Right renal cortex interstitium (tissue), 3 donors: ENCODE results near the gene PAIP1. TPM values are rescaled to one million over a fixed set of nuclear protein-coding genes. Genes with fewer than 3 reads are reported as not detected.

ENCODE experiments used
- polyA plus RNA-seq, 3 donors: library from polyadenylated mRNA; unstranded; fragments of 120-200 nt; gene quantifications; one replicate each; pipeline ENCODE4 v1.2.1, GENCODE V29; 2013; ENCODE audit not compliant: insufficient read length in 3 of 3

The PAIP1 gene
- polyA plus RNA-seq, 3 donors, result 176 to 193 (median 180) TPM

Other genes starting within 250 kb of the PAIP1 start
- gene HMGCS1, start 243.7 kb downstream of the PAIP1 start, polyA plus RNA-seq, result 100 to 1,000 TPM; 112 to 130 (median 113) TPM
- gene CCL28, start 144.7 kb downstream of the PAIP1 start, polyA plus RNA-seq, result 1 to 10 TPM; 2.1 to 4.4 (median 3.4) TPM
- gene TMEM267, start 73.2 kb downstream of the PAIP1 start, polyA plus RNA-seq, result 10 to 100 TPM; 20.0 to 20.7 (median 20.2) TPM
- gene C5orf34, start 41.9 kb downstream of the PAIP1 start, polyA plus RNA-seq, result 1 to 10 TPM; 4.2 to 5.7 (median 5.2) TPM
- gene NNT, start 46.1 kb upstream of the PAIP1 start, polyA plus RNA-seq, result 100 to 1,000 TPM; 124 to 128 (median 126) TPM